Subcutaneous adipose tissue (tissue), 4 donors: ENCODE measurements around the gene CPLX3. TPM values are rescaled to one million over a fixed set of nuclear protein-coding genes. Genes with fewer than 3 reads are reported as not detected.

Experiments used
- total RNA-seq, 4 donors: library from RNA; depleted of rRNA; stranded (reverse); fragments of >200 nt; gene quantifications; one replicate each; pipeline ENCODE4 v1.1.0, GENCODE V29; 2016
- TF ChIP-seq, protein P1 (sequence below): fragments of 450-650 bp; IDR thresholded peaks from one replicate; pipeline ENCODE4 v1.5.1; 2016; ENCODE audit warnings: low read depth, mild to moderate bottlenecking, control low read depth, antibody characterized with exemption, moderate library complexity

The CPLX3 gene
- total RNA-seq, 4 donors from 2014 or later = not detected

GRCh38 chr15:74809242-74809641 lies 17.2 kb upstream of the CPLX3 start:
- TF ChIP-seq, protein P1, sequence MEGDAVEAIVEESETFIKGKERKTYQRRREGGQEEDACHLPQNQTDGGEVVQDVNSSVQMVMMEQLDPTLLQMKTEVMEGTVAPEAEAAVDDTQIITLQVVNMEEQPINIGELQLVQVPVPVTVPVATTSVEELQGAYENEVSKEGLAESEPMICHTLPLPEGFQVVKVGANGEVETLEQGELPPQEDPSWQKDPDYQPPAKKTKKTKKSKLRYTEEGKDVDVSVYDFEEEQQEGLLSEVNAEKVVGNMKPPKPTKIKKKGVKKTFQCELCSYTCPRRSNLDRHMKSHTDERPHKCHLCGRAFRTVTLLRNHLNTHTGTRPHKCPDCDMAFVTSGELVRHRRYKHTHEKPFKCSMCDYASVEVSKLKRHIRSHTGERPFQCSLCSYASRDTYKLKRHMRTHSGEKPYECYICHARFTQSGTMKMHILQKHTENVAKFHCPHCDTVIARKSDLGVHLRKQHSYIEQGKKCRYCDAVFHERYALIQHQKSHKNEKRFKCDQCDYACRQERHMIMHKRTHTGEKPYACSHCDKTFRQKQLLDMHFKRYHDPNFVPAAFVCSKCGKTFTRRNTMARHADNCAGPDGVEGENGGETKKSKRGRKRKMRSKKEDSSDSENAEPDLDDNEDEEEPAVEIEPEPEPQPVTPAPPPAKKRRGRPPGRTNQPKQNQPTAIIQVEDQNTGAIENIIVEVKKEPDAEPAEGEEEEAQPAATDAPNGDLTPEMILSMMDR = no peak

DNA sequence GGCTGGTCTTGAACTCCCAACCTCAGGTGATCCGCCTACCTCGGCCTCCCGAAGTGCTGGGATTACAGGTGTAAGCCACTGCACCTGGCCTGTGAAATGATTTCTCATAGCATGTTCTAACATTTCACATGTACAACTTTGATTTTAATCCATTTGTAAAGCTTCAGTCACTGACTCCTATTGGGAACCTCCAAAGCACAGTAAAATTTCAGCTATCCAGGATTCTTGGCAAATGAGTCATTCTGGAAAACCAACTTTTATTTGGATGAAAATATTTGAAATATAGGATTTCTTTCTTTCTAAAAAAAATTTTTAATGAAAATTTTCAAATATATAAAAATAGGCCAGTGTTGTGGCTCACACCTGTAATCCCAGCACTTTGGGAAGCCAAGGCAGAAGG lies 16.5 kb upstream of the CPLX3 start:
- TF ChIP-seq, protein P1 = no peak

- TF ChIP-seq, protein P1 = no peak
These were observed 13.9 kb upstream of the CPLX3 start, which contains the start of gene LMAN1L for GRCh38 chr15:74812533-74812932. LMAN1L (plus strand) TSS chr15:74812835; CDS start chr15:74812855, 20 bp downstream.

DNA sequence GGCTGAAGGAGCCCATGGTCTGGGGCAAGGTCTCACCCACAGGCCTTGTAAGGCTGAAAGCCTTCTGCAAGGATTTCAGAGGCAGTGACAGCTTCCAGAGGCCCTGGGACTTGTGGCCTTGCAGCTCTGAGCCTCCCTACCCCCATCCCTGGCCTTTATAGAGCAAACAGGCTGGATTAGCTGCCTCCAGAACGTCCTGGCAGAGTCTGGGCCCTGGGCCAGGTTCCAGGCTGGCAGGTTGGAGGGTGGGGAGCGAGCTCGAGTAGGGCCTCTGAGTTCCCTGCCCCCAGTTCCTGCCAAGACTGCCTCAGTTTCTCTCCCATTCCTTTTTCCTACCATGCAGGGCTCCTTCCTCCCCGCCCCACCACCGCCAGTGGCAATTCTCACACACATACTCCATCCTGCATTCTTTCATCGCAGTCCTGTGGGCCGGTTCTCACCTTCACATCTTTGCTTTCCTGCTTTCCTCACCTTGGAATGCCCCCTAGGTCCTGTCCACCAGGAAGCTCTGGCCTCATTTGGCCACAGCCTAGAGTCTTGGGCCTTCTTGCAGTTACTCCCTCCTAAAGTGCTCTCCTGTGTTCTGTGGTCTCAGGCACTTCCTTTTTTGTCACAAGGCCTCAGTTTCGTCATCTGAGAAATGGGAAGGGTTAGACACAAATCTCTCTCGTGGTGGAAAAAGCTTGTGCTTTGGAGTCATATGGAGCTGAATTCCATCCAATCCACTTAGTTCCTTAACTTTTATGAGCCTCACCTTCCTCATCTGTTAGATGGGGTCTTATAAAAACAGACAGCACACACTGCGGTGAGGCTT lies 11.1 kb upstream of the CPLX3 start:
- TF ChIP-seq, protein P1 = no peak

DNA sequence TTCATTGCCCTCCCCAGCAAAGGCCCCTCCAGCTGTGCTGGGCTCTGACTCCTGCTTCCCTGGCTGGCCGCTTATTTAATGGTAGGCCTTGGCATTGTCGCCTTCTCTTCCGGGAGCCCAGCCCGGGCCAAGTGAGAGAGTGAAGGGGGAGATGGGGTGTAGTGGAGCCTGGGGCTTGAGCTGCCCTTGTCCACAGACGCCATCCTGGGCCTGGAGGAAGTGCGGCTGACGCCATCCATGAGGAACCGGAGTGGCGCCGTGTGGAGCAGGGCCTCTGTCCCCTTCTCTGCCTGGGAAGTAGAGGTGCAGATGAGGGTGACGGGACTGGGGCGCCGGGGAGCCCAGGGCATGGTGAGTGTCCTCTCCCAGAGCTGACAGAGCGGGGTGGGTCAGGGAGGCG lies 10.5 kb upstream of the CPLX3 start:
- TF ChIP-seq, protein P1 = no peak

- TF ChIP-seq, protein P1 = no peak
These were observed 9.6 kb upstream of the CPLX3 start for GRCh38 chr15:74816624-74817369.

GRCh38 chr15:74817370-74817737 lies 9.1 kb upstream of the CPLX3 start:
- TF ChIP-seq, protein P1 = no peak
